SK-MEL-5 (cell line): ENCODE measurements around the gene SEMA6D. TPM values are rescaled to one million over a fixed set of nuclear protein-coding genes. Genes with fewer than 3 reads are reported as not detected.

Experiments used
- DNase-seq: peaks from one replicate; pipeline ENCODE4 v3.0.0-alpha.2; 2016; ENCODE audit warnings: low read depth, low spot score
- in situ Hi-C: cut with HindIII; loops from 2 replicates; pipeline ENCODE4 v1.10.0; 2016; ENCODE audit warnings: low sequenced_read_pairs, high pct_unique_total_duplicates, low pct_unique_long_range_greater_than_20kb
- polyA plus RNA-seq, 2 experiments: library from polyadenylated mRNA; depleted of rRNA; stranded (reverse); fragments of >200 nt; gene quantifications; 2 replicates each; pipeline ENCODE4 v1.2.3, GENCODE V29; 2015
- total RNA-seq: library from RNA; depleted of rRNA; stranded (reverse); fragments of >200 nt; shearing (Covaris generic); gene quantifications from 2 replicates; pipeline ENCODE4 v1.2.3, GENCODE V29; 2014; rRNA removed

Gene SEMA6D, protein sequence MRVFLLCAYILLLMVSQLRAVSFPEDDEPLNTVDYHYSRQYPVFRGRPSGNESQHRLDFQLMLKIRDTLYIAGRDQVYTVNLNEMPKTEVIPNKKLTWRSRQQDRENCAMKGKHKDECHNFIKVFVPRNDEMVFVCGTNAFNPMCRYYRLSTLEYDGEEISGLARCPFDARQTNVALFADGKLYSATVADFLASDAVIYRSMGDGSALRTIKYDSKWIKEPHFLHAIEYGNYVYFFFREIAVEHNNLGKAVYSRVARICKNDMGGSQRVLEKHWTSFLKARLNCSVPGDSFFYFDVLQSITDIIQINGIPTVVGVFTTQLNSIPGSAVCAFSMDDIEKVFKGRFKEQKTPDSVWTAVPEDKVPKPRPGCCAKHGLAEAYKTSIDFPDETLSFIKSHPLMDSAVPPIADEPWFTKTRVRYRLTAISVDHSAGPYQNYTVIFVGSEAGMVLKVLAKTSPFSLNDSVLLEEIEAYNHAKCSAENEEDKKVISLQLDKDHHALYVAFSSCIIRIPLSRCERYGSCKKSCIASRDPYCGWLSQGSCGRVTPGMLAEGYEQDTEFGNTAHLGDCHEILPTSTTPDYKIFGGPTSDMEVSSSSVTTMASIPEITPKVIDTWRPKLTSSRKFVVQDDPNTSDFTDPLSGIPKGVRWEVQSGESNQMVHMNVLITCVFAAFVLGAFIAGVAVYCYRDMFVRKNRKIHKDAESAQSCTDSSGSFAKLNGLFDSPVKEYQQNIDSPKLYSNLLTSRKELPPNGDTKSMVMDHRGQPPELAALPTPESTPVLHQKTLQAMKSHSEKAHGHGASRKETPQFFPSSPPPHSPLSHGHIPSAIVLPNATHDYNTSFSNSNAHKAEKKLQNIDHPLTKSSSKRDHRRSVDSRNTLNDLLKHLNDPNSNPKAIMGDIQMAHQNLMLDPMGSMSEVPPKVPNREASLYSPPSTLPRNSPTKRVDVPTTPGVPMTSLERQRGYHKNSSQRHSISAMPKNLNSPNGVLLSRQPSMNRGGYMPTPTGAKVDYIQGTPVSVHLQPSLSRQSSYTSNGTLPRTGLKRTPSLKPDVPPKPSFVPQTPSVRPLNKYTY
- 7.5 and 9.6 TPM in 2 replicates for total RNA-seq
- 4.4 and 6.3 TPM in 2 replicates for polyA plus RNA-seq (2015; cell fraction: cytosol; rRNA removed)
- polyA plus RNA-seq (2015; cell fraction: nucleus; rRNA removed) = 25.8 and 40.3 TPM in 2 replicates

DNA sequence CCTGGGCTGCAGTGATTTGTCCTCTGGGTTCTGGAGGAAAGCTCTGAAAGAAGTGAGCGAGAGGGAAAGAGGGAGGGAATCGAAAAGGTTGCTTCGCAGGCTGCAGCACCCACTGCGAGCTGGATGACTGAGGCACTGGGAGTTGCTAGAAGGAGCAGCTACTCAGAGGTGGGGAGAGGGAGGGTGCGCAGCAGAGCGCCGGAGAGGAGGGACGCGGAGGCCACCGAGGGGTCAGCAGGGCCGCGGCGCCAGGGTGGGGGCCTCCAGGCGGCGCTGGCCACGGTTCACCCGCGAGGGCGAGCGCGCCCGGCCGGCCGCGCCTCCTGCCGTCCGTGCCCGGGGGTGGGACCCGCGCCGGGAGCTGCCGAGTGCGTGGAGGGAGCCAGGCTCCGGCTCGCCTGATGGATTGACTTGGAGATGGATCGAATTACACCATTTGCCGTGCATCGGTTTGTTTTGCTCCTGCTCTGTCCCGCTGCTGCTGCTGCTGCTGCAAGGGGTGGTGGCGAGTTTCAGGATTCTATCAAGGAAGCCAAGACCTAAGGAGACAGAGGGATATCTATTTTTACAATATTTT lies at the start of gene SEMA6D:
TSS of gene SEMA6D (plus strand) at position 470 of the 577 bp plus-strand sequence. CDS start 42,294 bp downstream, outside the sequence.
- in situ Hi-C loops = no loop called here
- peak; percentile 64 for DNase-seq

DNA sequence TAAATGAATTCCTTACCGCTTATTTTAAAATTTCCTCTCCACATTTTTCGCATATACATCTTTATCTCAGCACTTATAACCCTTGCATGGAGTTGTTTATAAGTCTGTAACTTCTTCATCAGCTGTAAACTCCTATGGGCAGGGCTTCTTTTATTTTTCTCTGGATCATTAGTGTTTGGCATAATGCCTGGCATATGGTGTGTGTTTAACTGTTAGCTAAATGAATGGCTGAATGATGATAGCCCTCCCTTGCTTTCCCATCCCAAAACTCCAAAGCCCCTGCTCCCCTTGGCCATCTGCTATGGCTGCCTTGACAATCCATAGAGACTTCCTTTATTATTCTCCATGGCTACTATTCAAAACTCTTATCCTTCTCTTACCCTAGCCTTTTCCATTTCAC lies 48.1 kb upstream of the SEMA6D start:
- in situ Hi-C loops = no loop called here

DNA sequence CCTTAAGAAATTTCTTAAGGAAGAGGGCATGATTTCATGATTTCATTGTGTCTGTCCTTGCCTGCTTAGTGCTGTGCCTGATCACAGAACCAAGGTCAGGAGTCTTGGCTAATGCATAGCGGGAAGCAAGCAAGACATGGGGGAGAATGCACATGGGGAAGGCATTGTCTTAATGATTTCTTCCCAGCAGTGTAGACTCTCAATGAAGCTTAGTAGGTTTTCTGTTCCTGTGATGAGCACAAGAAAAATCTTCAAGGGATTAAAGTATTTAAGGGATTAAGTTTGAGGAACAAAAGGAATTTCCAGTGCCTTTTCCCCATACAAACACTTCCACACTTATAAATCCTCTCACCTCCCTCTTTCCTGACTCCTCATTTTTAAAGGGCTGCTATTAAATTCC lies 46.9 kb upstream of the SEMA6D start:
- no peak for DNase-seq
- in situ Hi-C loops = no loop called here

More for the DNA sequence above, 48.1 kb upstream of the SEMA6D start:
- DNase-seq = no peak

DNA sequence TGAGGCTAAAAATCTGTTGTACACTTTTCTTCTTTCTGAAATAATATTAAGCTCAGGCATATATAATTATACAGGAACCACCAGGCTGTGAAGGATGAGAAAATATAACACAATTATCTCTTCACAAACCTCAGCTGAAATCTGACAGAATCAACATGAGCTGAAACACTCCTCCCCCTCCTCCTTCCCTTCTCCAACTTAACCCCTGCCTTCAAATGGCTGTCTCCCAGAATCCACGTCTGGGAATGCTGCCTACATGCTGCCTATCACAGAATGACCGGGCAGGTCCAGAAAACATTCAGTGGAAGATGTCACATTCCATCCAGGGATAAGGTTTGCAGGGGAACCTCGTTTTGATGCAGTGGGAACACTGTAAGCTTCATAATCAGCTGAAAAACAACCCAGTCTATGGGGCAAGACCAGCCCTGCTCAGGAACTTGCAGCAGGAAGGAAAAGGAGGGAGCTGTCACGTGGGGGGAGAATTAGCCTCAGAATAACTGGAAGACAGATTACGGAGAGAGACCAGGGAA lies 44.0 kb upstream of the SEMA6D start:
- in situ Hi-C loops = no loop called here
- no peak for DNase-seq

DNA sequence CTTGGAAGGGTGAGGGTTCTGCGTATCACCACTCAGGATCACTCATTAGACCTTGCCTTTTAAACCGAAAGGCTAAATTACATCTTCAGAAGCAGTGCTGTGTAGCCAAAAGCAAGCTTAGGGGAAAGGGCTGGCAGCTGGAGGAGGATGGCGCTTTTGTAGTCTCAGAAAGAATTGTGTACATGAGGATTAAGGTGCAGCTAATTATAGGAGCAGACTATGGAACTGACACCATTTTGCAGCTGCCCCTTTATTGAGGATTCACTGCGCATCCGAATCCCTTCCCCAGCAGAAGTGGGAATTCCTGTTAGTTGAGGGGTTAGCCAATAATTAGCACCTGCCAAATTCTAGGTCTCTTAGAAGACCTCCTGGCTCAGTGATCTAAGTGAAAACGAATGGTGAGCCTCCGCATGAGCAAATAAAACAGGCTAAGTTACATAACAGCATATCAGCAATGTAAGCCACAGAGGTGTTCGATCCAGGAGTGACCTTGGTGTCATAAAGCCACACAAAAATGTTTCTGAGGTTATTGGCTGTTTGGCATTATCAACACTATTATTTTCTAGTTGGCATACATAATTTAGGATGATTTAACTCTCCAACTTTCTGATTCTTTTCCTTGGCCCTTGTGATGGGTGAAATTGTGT lies 42.6 kb upstream of the SEMA6D start:
- in situ Hi-C loops = no loop called here

DNA sequence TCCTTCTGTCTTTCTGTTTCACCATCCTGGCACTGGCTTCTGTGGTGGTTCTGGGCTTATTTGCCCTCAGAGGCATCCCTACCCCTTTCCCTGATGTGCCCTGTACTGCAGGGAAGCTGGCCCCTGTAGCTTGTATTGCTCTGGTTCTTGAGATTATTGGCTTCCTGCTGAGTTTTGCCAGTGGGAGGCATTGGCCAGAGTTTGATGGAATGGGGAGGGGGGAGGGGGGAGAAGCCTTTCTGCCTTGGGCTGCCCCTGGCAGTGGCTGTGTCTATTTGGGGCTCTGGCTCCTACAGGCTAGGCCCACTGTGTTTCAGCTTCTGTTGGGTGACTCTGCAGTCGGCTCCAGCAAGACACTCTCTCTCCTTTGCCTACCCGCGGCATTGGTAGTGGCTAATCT lies 41.6 kb upstream of the SEMA6D start:
- in situ Hi-C loops = no loop called here
- DNase-seq = no peak

More for the DNA sequence above, 42.6 kb upstream of the SEMA6D start:
- no peak for DNase-seq

DNA sequence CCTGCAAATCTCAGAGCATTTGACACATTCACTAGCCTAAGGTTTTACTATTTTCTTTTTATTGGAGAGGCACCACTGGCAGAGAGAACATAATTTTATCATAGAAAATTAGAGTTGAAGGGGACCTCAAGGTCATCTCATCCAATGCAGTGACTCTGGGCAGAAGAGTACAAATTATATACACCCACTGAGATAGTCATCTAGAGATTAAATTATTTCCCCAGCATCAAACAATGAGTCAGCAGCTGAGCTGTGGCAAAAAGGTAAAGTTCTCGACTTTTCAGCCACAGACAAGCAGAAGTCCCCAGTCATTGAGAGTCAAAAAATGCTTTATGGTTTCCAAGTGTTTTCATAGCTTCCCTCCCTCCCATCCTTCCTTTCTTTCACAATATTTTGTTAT lies 39.3 kb upstream of the SEMA6D start:
- no peak for DNase-seq
- in situ Hi-C loops = no loop called here

DNA sequence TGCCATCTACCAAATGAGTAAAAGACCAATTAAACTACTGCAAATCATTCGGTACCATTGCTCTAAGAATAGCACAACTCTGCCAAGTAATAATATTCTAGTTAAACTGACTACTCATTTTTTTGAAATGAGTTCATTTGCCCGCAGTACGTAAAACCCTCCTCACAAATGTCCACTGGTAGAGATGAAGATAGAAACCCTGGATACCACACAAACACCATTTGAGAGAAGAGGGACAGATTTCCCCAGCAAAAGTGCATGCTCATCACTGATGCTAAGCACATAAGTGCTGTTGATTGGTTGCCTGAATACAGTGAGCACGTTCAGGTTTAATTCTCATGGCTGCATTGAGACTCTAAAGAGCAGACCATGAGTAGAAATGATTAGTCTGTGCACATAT lies 34.6 kb upstream of the SEMA6D start:
- no peak for DNase-seq
- in situ Hi-C loops = no loop called here

DNA sequence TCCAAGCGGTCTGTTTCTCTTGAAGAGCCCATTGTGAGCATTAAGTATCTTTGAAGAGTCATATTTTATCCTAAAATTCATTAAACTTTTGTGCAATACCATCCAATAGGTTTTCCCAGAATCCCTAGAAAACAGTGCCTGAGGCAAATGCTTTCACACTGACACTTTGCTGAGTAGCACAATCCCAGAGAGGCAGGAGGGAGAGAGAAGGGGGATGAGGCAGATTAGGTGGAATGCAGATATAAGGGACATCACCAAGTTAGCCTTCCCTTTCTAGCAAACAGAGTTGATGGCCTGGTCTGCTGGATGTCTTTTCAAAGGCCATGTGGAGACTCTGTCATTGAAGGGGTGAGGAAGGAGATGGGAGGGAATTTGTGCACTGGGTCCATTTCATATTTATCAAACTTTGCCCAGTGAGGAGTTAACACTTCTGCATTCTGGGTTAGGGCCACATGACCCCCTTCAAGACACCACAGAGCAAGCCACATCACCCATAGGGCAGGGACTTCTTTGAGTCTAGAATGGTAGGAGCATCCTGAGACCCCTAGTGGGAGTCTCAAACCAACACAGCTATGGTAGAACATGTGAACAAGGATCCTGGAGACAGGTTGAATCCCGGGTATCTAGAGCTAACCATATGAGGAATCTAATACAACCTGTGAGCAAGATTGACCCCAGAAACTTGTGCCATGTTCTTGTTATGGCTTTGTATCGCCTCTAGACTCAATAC lies 32.0 kb upstream of the SEMA6D start:
- peak; percentile 15 for DNase-seq
- in situ Hi-C loops = no loop called here

DNA sequence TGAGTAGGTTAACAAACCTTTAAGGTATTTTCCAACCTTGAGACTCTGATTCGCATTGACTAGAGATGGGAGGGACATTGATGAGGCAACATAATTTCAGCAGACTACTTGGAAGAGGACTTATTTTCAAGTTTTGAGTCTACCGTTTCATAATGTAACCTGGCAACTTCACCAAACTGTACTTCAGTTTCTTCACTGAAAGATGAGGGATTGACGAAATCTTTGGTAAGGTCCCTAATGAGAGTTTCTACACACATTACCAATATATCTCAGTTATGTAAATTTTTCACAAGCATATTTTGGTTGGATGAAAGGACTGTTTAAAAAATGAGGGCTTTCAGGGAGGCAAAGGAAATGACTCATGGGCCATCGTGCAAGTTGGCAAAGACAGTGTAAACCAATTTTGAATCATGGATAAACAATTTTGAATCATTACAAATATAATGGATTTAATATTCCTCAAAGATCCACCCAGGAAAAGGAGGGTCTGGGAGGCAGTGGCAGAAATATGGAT lies 28.7 kb upstream of the SEMA6D start:
- in situ Hi-C loops = no loop called here
- no peak for DNase-seq

DNA sequence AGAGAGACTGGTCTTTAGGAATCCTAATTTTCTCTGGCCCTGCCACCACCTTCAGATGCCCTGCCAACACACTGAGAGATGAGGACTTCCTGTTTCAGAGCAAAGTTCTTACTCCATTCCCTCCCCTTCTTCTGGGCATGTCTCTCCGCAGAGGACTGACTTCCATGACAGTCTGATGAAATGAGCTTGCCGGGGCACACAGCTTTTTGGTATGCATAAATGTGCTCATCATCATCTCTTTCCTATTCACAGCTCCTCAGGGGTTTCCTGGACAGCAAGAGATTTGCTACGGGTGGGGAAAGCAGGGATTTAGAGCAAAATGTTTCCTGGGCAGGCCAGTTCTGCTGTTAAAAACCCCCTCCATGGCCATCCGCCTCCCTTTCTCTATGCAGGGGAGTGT lies 27.6 kb upstream of the SEMA6D start:
- in situ Hi-C loops = no loop called here
- no peak for DNase-seq

DNA sequence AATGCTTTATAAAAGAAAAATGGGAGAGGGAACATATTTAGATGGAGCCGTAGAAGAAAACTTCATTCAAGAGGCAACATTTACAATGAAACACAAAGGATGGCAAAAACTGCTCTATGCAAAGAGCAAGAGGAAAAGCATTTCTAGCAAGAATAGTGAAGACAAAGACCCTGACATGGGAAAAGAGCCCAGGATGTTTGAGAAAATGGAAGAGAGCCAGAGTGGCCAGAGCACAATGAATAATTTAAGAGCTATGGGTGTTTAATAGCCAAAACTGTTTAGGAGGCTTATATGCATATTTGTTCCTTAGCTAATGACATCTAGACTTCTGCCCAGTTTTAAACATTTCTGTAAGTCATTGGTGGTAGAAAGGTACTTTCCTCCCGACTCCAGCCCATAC lies 25.4 kb upstream of the SEMA6D start:
- in situ Hi-C loops = no loop called here
- no peak for DNase-seq

DNA sequence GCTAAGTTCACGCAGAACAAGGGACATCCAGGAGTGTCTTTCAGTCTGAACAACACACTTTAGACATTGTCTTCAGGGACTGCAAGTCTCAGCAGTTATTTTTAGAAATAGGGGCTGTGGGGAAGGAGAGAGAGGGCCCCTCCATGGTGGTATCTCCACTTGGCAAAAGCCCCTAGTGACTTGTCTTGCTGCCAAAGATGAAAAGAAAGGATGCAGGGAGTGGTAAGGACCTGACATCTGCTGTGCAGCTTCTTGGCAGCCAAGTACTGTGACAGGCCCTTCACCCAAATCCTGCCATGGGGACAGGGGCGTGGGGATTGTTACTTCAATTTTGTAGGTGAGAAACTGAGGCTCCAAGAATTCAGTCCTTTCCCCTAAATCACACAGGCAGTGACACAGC lies 21.0 kb upstream of the SEMA6D start:
- no peak for DNase-seq
- in situ Hi-C loops = no loop called here

DNA sequence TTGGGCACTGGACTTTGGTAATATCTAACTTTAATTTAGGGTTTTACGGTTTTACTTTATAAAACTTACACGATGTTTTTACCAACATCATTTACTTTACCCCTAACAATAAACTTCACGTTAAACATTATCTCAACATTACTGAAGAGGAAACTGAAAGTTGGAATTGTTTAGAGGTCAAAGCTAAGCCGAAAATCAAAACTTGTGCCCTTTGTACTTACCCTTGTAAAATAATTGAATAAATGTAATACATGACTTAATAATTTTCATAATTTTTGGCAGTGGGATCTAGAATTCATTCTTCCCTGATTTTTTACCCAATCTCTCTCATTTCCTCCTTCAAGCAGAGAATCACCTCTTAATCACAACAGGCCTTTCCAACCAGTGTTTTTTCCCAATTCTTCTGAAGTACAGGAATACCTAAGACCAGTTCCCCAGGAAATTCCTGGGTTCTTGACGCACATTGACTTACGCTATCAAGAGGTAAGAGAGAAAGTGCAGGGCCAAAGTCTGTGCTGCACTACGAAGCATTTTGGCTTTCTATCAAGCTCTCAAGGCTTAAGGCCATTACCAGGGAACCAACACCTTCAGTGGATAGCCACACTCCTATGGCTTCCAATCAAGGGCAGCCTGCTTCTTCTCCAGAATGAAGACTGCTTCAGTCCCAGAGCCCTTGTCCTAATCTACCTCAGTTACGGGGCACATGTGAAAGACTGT lies 11.9 kb upstream of the SEMA6D start:
- DNase-seq = no peak
- in situ Hi-C loops = no loop called here

DNA sequence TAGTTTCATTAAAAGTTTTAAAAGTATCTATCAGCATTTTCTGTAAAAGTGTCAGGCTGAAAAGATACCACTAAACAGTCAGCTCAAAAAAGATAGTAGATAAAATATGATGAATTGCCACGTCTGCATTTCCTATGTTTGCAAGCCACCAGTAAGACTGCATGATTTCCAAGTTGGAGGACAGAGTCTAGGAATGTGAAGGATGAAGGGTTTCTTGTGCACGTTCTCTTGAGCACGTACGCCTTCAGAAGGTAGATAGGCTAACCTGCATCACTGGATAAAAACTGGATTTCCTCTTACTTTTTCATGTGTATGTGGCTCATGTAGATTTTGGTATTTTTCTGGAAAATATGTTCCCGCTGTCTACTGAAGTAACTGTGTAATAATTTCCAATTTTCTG lies 9.9 kb upstream of the SEMA6D start:
- DNase-seq = no peak
- in situ Hi-C loops = no loop called here
